HG02610 (cell line): ENCODE results near the gene ODC1.

Source experiments
- ATAC-seq: cut with Tn5 transposase; IDR thresholded peaks from one replicate; pipeline ENCODE4 v1.9.1; 2021; ENCODE audit warnings: mild to moderate bottlenecking, moderate library complexity; ENCODE audit not compliant: unreplicated experiment

ODC1 gene

GRCh38 chr2:10434886-10435819, 13.0 kb downstream of the ODC1 start:
- peak; percentile 77 for ATAC-seq

GRCh38 chr2:10433947-10434885, 13.9 kb downstream of the ODC1 start:
- ATAC-seq, result no peak

GRCh38 chr2:10433264-10433946, 14.7 kb downstream of the ODC1 start:
- no peak for ATAC-seq

GRCh38 chr2:10432311-10433181, 15.6 kb downstream of the ODC1 start:
- no peak for ATAC-seq

- no peak for ATAC-seq
Measured at GRCh38 chr2:10431797-10432196, 16.3 kb downstream of the ODC1 start.

- no peak for ATAC-seq
Measured at GRCh38 chr2:10430886-10431622, 17.1 kb downstream of the ODC1 start.

- no peak for ATAC-seq
Measured at GRCh38 chr2:10428924-10429323, 19.2 kb downstream of the ODC1 start.

- no peak for ATAC-seq
Measured at GRCh38 chr2:10428355-10428754, 19.8 kb downstream of the ODC1 start.

- ATAC-seq, result no peak
Measured at GRCh38 chr2:10427618-10427949, 20.5 kb downstream of the ODC1 start.

GRCh38 chr2:10426726-10427617, 21.2 kb downstream of the ODC1 start:
- ATAC-seq, result no peak

GRCh38 chr2:10425699-10426098, 22.4 kb downstream of the ODC1 start:
- ATAC-seq, result no peak

GRCh38 chr2:10424916-10425505, 23.1 kb downstream of the ODC1 start:
- ATAC-seq, result no peak

GRCh38 chr2:10424051-10424450, 24.1 kb downstream of the ODC1 start:
- no peak for ATAC-seq

GRCh38 chr2:10423400-10423774, 24.7 kb downstream of the ODC1 start:
- no peak for ATAC-seq

GRCh38 chr2:10422732-10423399, 25.3 kb downstream of the ODC1 start:
- no peak for ATAC-seq

- ATAC-seq, result no peak
Measured at GRCh38 chr2:10422251-10422650, 25.9 kb downstream of the ODC1 start.

GRCh38 chr2:10419553-10420257, 28.4 kb downstream of the ODC1 start:
- ATAC-seq, result no peak
